CD4-positive, CD25-positive, alpha-beta regulatory T cell (primary cell): ENCODE measurements around the gene PALMD. TPM values are rescaled to one million over a fixed set of nuclear protein-coding genes. Genes with fewer than 3 reads are reported as not detected.

Experiments used
- ATAC-seq, 2 donors: fragments of 150-1000 bp; cut with Tn5 transposase; one replicate each; pipeline ENCODE4 v1.10.0; 2021; ENCODE audit warnings: low read depth in 2 of 2, moderate number of reproducible peaks in 2 of 2, moderate library complexity in 1 of 2
- DNase-seq, 3 donors: peaks; one replicate each; pipeline versions ENCODE4 v3.0.0 to v3.0.0-alpha.2; 2012 to 2022; ENCODE audit warnings: mixed read lengths in 1 of 3
- H3K27ac ChIP-seq: one replicate; pipeline ENCODE4 v1.7.0; 2013; ENCODE audit warnings: mild to moderate bottlenecking, low read length; ENCODE audit not compliant: insufficient read depth, poor library complexity, severe bottlenecking
- H3K27me3 ChIP-seq: one replicate; pipeline ENCODE4 v1.7.0; 2013; ENCODE audit warnings: low read length; ENCODE audit not compliant: control insufficient read depth, insufficient read depth
- H3K36me3 ChIP-seq: one replicate; pipeline ENCODE4 v1.7.0; 2013; ENCODE audit warnings: mild to moderate bottlenecking, low read length, moderate library complexity; ENCODE audit not compliant: control insufficient read depth, insufficient read depth
- H3K4me1 ChIP-seq: 2 replicates; pipeline ENCODE4 v1.7.0; 2013; ENCODE audit warnings: mild to moderate bottlenecking, low read length; ENCODE audit not compliant: insufficient read depth, control insufficient read depth, poor library complexity, severe bottlenecking
- H3K4me3 ChIP-seq: one replicate; pipeline ENCODE4 v1.7.0; 2013; ENCODE audit warnings: low read depth, mild to moderate bottlenecking, low read length, moderate library complexity
- H3K9me3 ChIP-seq, 2 experiments: 1 replicate in 1 of 2; 2 replicates in 1 of 2; pipeline ENCODE4 v1.7.0; 2013; ENCODE audit warnings: low read length in 2 of 2, mild to moderate bottlenecking in 1 of 2, moderate library complexity in 1 of 2; ENCODE audit not compliant: control insufficient read depth in 2 of 2
- H3K27ac Mint-ChIP-seq, 3 donors: one replicate each; pipeline ENCODE4 v1.8.0; 2020 to 2022; ENCODE audit warnings: mild to moderate bottlenecking in 3 of 3, mixed read lengths in 3 of 3, moderate library complexity in 2 of 3
- H3K27me3 Mint-ChIP-seq: one replicate; pipeline ENCODE4 v1.8.0; 2022; ENCODE audit warnings: mild to moderate bottlenecking, mixed read lengths
- H3K36me3 Mint-ChIP-seq: one replicate; pipeline ENCODE4 v1.8.0; 2020; ENCODE audit warnings: mixed read lengths
- H3K4me1 Mint-ChIP-seq, 4 donors: one replicate each; pipeline ENCODE4 v1.8.0; 2020 to 2022; ENCODE audit warnings: mixed read lengths in 4 of 4, mild to moderate bottlenecking in 1 of 4
- H3K4me3 Mint-ChIP-seq, 4 donors: one replicate each; pipeline ENCODE4 v1.8.0; 2020 to 2022; ENCODE audit warnings: mild to moderate bottlenecking in 4 of 4, mixed read lengths in 4 of 4, moderate library complexity in 3 of 4
- H3K9me3 Mint-ChIP-seq, 7 donors: one replicate each; pipeline ENCODE4 v1.8.0; 2020 to 2022; ENCODE audit warnings: mixed read lengths in 7 of 7, mild to moderate bottlenecking in 3 of 7, moderate library complexity in 2 of 7
- polyA plus RNA-seq, 4 donors: library from polyadenylated mRNA; unstranded; fragments of 300-500 nt; fragmentation: Illumina TruSeq; gene quantifications; one replicate each; pipeline ENCODE4 v1.2.3, GENCODE V29; 2021
- total RNA-seq: library from RNA; stranded (reverse); gene quantifications from one replicate; pipeline ENCODE4 v1.2.3, GENCODE V29; 2022

The PALMD gene
- total and polyA plus RNA-seq, 5 donors from 2014 or later: not detected

- no peaks in the 10 kb centered on the region for H3K4me1 Mint-ChIP-seq
- peaks cover 5% of the 10 kb centered on the region for H3K27me3 Mint-ChIP-seq
- H3K27me3 ChIP-seq: peaks cover 2% of the 10 kb centered on the region
- ATAC-seq (no peak), DNase-seq (no peak)
- no peak overlapping the region for H3K4me3 Mint-ChIP-seq
- no peak overlapping the region for H3K27ac Mint-ChIP-seq
- H3K4me1 ChIP-seq: no peaks in the 10 kb centered on the region
- no peaks in the 10 kb centered on the region for H3K9me3 ChIP-seq
- H3K9me3 Mint-ChIP-seq: peaks cover 0 to 2% (median 0%) of the 10 kb centered on the region in 7 donors
- H3K27ac ChIP-seq: no peak overlapping the region
- no peaks in the 10 kb centered on the region for H3K36me3 Mint-ChIP-seq
- no peak overlapping the region for H3K4me3 ChIP-seq
- H3K36me3 ChIP-seq: no peaks in the 10 kb centered on the region
Measured at GRCh38 chr1:99682291-99682751, 36.4 kb downstream of the PALMD start.

GRCh38 chr1:99685516-99686180, 39.7 kb downstream of the PALMD start:
- H3K4me1 ChIP-seq: no peaks in the 10 kb centered on the region
- Mint-ChIP-seq H3K27ac (no peak overlapping the region), H3K4me3 (no peak overlapping the region), H3K27me3 (peaks cover 9% of the 10 kb centered on the region), H3K36me3 (no peaks in the 10 kb centered on the region), H3K9me3 (peaks cover 0 to 2% (median 0%) of the 10 kb centered on the region in 7 donors), H3K4me1 (no peaks in the 10 kb centered on the region)
- ATAC-seq (peak; percentile 46 to 53), DNase-seq (peak in 2 of 3 donors; percentile 14 to 65)
- H3K27ac ChIP-seq: no peak overlapping the region
- no peak overlapping the region for H3K4me3 ChIP-seq
- H3K36me3 ChIP-seq: no peaks in the 10 kb centered on the region
- peaks cover 6% of the 10 kb centered on the region for H3K27me3 ChIP-seq
- H3K9me3 ChIP-seq: no peaks in the 10 kb centered on the region

GRCh38 chr1:99691175-99691574, 45.3 kb downstream of the PALMD start:
- Histone ChIP-seq H3K36me3 (no peaks in the 10 kb centered on the region), H3K27ac (no peak overlapping the region), H3K4me1 (no peaks in the 10 kb centered on the region), H3K4me3 (no peak overlapping the region), H3K9me3 (no peaks in the 10 kb centered on the region), H3K27me3 (peaks cover 10% of the 10 kb centered on the region)
- H3K4me1 Mint-ChIP-seq: no peaks in the 10 kb centered on the region
- ATAC-seq: no peak
- peaks cover 0 to 5% (median 0%) of the 10 kb centered on the region in 7 donors for H3K9me3 Mint-ChIP-seq
- H3K36me3 Mint-ChIP-seq: no peaks in the 10 kb centered on the region
- no peak for DNase-seq
- H3K27ac Mint-ChIP-seq: no peak overlapping the region
- no peak overlapping the region for H3K4me3 Mint-ChIP-seq
- peaks cover 22% of the 10 kb centered on the region for H3K27me3 Mint-ChIP-seq

- Histone ChIP-seq H3K27me3 (peaks cover 9% of the 10 kb centered on the region), H3K9me3 (no peaks in the 10 kb centered on the region), H3K27ac (no peak overlapping the region), H3K36me3 (no peaks in the 10 kb centered on the region), H3K4me1 (no peaks in the 10 kb centered on the region), H3K4me3 (no peak overlapping the region)
- Mint-ChIP-seq H3K9me3 (peaks cover 0 to 5% (median 0%) of the 10 kb centered on the region in 7 donors), H3K27me3 (peaks cover 48% of the 10 kb centered on the region), H3K4me3 (no peak overlapping the region), H3K36me3 (no peaks in the 10 kb centered on the region), H3K4me1 (no peaks in the 10 kb centered on the region), H3K27ac (no peak overlapping the region)
- no peak for DNase-seq
- ATAC-seq: no peak
Measured at GRCh38 chr1:99696616-99697015, 50.7 kb downstream of the PALMD start.

- Histone ChIP-seq H3K4me1 (no peaks in the 10 kb centered on the region), H3K36me3 (no peaks in the 10 kb centered on the region), H3K9me3 (no peaks in the 10 kb centered on the region), H3K27me3 (peaks cover 14% of the 10 kb centered on the region), H3K4me3 (no peak overlapping the region), H3K27ac (no peak overlapping the region)
- Mint-ChIP-seq H3K4me3 (no peak overlapping the region), H3K4me1 (no peaks in the 10 kb centered on the region), H3K36me3 (no peaks in the 10 kb centered on the region), H3K27me3 (peaks cover 50% of the 10 kb centered on the region), H3K27ac (no peak overlapping the region), H3K9me3 (peaks cover 0 to 5% (median 0%) of the 10 kb centered on the region in 7 donors)
- no peak for DNase-seq
- no peak for ATAC-seq
Measured at GRCh38 chr1:99697580-99697979, 51.7 kb downstream of the PALMD start.

GRCh38 chr1:99700020-99700419, 54.1 kb downstream of the PALMD start:
- no peak for DNase-seq
- H3K9me3 ChIP-seq: no peaks in the 10 kb centered on the region
- Mint-ChIP-seq H3K27ac (no peak overlapping the region), H3K9me3 (peaks cover 0 to 5% (median 0%) of the 10 kb centered on the region in 7 donors), H3K4me3 (no peak overlapping the region), H3K4me1 (peaks cover 2 to 12% (median 9%) of the 10 kb centered on the region in 4 donors), H3K27me3 (peaks cover 41% of the 10 kb centered on the region), H3K36me3 (no peaks in the 10 kb centered on the region)
- peaks cover 13% of the 10 kb centered on the region for H3K27me3 ChIP-seq
- peaks cover 11% of the 10 kb centered on the region for H3K4me1 ChIP-seq
- H3K4me3 ChIP-seq: no peak overlapping the region
- no peak overlapping the region for H3K27ac ChIP-seq
- no peaks in the 10 kb centered on the region for H3K36me3 ChIP-seq
- no peak for ATAC-seq

GRCh38 chr1:99702221-99702620, 56.3 kb downstream of the PALMD start:
- Histone ChIP-seq H3K4me1 (peaks cover 13% of the 10 kb centered on the region), H3K9me3 (no peaks in the 10 kb centered on the region), H3K36me3 (no peaks in the 10 kb centered on the region), H3K27me3 (peaks cover 9% of the 10 kb centered on the region), H3K27ac (no peak overlapping the region), H3K4me3 (no peak overlapping the region)
- Mint-ChIP-seq H3K4me1 (peaks cover 4 to 17% (median 11%) of the 10 kb centered on the region in 4 donors), H3K27me3 (peaks cover 33% of the 10 kb centered on the region), H3K27ac (no peak overlapping the region), H3K9me3 (peaks cover 0 to 2% (median 0%) of the 10 kb centered on the region in 7 donors), H3K4me3 (no peak overlapping the region), H3K36me3 (no peaks in the 10 kb centered on the region)
- no peak for DNase-seq
- ATAC-seq: no peak

- no peaks in the 10 kb centered on the region for H3K36me3 Mint-ChIP-seq
- peak overlapping the region; percentile 9 to 80 (median 60) for H3K4me3 Mint-ChIP-seq
- H3K36me3 ChIP-seq: no peaks in the 10 kb centered on the region
- H3K27ac ChIP-seq: no peak overlapping the region
- H3K9me3 ChIP-seq: no peaks in the 10 kb centered on the region
- H3K4me1 Mint-ChIP-seq: peaks cover 4 to 17% (median 11%) of the 10 kb centered on the region in 4 donors
- DNase-seq (peak in 1 of 3 donors; percentile 60), ATAC-seq (no peak)
- peaks cover 23% of the 10 kb centered on the region for H3K27me3 Mint-ChIP-seq
- H3K27me3 ChIP-seq: peaks cover 6% of the 10 kb centered on the region
- peaks cover 13% of the 10 kb centered on the region for H3K4me1 ChIP-seq
- peak overlapping the region in 2 of 3 donors; percentile 8 to 56 for H3K27ac Mint-ChIP-seq
- H3K4me3 ChIP-seq: peak overlapping the region; percentile 70
- H3K9me3 Mint-ChIP-seq: no peaks in the 10 kb centered on the region
Measured at GRCh38 chr1:99704356-99704816, 58.5 kb downstream of the PALMD start.
